ENCODE data around the gene RTN4R. TPM values are rescaled to one million over a fixed set of nuclear protein-coding genes. Genes with fewer than 3 reads are reported as not detected.

Gene RTN4R
- total RNA-seq, 1 experiment from 2014 or later, result 19.0 TPM

DNA sequence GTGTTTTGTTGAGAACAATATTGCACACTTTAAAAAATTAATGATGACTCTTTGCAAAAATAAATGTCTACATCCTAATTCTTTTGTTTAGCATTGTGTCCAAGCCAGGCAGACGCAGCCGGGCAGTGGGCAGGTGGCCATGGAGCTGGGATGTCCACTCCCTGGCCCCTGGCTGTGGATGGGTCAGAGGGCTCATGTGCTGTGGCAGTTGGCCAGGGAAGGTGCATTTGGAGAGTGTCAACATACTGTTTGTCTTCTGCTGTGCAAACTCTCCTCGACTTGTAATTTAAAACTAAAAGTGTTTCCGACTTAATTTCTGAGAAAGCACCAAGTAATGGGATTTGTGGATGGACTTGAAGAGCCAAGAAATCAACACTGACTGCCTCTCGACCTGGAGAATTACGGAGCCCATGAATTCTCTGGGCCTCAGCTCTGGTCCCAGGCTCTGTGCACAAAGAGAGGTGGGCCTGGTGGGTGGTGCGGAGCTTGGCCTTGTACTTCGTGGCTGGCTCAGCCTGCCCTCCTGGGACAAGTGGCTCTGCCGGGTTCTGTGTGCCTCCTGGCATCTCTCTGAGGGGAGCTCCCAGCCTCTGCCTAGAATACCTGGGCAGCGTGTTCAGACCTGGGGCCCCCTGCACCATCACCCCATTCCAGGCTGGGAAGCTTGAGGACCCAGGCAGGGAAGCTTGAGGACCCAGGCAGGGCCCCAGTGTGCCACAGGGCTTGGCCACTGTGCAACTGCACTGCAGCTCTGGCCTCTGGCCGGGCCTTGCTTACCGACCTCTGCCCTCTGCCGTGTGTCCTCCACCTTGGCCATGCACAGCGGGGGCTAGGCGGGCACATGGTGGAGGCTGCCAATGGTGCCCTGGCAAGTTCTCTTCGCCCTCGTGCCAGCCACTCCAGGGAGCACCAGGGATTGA lies 46.4 kb downstream of the RTN4R start:
- BruUV-seq (replicated peaks), result no TSS peak
- intact Hi-C loops (cut with micrococcal nuclease), result no loop called here

More for the DNA sequence above, 46.4 kb downstream of the RTN4R start:
- Histone ChIP-seq H3K79me2 (ENCODE audit: insufficient read depth, low read length) (no peaks in the 10 kb centered on the region), H3K9me2 (ENCODE audit: insufficient read depth) (no peaks in the 10 kb centered on the region), H3K4me1 (ENCODE audit: control insufficient read depth in 1 of 2, insufficient read depth in 2 of 2, low read length in 2 of 2) (no peaks in the 10 kb centered on the region), H4K20me1 (ENCODE audit: insufficient read depth) (no peaks in the 10 kb centered on the region), H3K9ac (ENCODE audit: low read length) (no peak overlapping the region), H3K4me3 (replicated peaks in 1 of 2; ENCODE audit: low read depth in 1 of 2, low read length in 2 of 2) (no peak overlapping the region), H3K27ac (ENCODE audit: low read depth, low read length) (no peak overlapping the region), H3K4me2 (ENCODE audit: low read length) (no peak overlapping the region), H3K9me3 (ENCODE audit: control insufficient read depth in 1 of 2, insufficient read depth in 1 of 2, low read depth in 1 of 2, low read length in 2 of 2) (peaks cover 0 to 14% of the 10 kb centered on the region in 2 experiments; a peak in 1 of 4 replicates), H3K27me3 (ENCODE audit: insufficient read depth, low read length) (no peaks in the 10 kb centered on the region), H2AFZ (ENCODE audit: low read depth, low read length, poor library complexity, severe bottlenecking) (no peak overlapping the region), H3K36me3 (ENCODE audit: control insufficient read depth in 1 of 2, insufficient read depth in 2 of 2, low read length in 2 of 2) (no peaks in the 10 kb centered on the region)
- no peak for DNase-seq (ENCODE audit: low read depth, low spot score)
- ChIA-PET RAD21 (ENCODE audit: low non-redundant PET in 1 of 2, low total read pairs in 2 of 2, uncharacterized antibody in 2 of 2, unreplicated experiment in 2 of 2) (no interaction called here), POLR2A (no interaction called here), CTCF (no interaction called here)
- no peak for ATAC-seq
- TF ChIP-seq, protein P1, sequence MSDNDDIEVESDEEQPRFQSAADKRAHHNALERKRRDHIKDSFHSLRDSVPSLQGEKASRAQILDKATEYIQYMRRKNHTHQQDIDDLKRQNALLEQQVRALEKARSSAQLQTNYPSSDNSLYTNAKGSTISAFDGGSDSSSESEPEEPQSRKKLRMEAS (IDR thresholded peaks at IDR 0.05), result no peak
- no peak for TF ChIP-seq TCF7L2 (IDR thresholded peaks at IDR 0.05; ENCODE audit: borderline replicate concordance, extremely low read depth, insufficient read depth, insufficient read length)
- TF ChIP-seq, protein P2, sequence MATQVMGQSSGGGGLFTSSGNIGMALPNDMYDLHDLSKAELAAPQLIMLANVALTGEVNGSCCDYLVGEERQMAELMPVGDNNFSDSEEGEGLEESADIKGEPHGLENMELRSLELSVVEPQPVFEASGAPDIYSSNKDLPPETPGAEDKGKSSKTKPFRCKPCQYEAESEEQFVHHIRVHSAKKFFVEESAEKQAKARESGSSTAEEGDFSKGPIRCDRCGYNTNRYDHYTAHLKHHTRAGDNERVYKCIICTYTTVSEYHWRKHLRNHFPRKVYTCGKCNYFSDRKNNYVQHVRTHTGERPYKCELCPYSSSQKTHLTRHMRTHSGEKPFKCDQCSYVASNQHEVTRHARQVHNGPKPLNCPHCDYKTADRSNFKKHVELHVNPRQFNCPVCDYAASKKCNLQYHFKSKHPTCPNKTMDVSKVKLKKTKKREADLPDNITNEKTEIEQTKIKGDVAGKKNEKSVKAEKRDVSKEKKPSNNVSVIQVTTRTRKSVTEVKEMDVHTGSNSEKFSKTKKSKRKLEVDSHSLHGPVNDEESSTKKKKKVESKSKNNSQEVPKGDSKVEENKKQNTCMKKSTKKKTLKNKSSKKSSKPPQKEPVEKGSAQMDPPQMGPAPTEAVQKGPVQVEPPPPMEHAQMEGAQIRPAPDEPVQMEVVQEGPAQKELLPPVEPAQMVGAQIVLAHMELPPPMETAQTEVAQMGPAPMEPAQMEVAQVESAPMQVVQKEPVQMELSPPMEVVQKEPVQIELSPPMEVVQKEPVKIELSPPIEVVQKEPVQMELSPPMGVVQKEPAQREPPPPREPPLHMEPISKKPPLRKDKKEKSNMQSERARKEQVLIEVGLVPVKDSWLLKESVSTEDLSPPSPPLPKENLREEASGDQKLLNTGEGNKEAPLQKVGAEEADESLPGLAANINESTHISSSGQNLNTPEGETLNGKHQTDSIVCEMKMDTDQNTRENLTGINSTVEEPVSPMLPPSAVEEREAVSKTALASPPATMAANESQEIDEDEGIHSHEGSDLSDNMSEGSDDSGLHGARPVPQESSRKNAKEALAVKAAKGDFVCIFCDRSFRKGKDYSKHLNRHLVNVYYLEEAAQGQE (IDR thresholded peaks at IDR 0.05; ENCODE audit: low read depth), result no peak
- TF ChIP-seq SIN3A (IDR thresholded peaks at IDR 0.05; ENCODE audit: low read depth), result no peak
- TF ChIP-seq YY1 (IDR thresholded peaks at IDR 0.05; ENCODE audit: extremely low read depth, insufficient replicate concordance, low read depth, low read length), result no peak
- TF ChIP-seq POLR2A (IDR thresholded peaks at IDR 0.05; ENCODE audit: borderline replicate concordance, extremely low read depth, insufficient read depth, insufficient read length), result no peak
- TF ChIP-seq SRF (IDR thresholded peaks at IDR 0.05; ENCODE audit: low read depth), result no peak

All from HCT116 (cell line).